ENCODE results near the gene JAK1. TPM values are rescaled to one million over a fixed set of nuclear protein-coding genes. Genes with fewer than 3 reads are reported as not detected.

The JAK1 gene
- total and polyA plus RNA-seq, 9 of the 15 experiments (the other 6 are each of a cell fraction or from before 2014, with no cell fraction given), result 9.7 to 44.1 (median 42.5) TPM

DNA sequence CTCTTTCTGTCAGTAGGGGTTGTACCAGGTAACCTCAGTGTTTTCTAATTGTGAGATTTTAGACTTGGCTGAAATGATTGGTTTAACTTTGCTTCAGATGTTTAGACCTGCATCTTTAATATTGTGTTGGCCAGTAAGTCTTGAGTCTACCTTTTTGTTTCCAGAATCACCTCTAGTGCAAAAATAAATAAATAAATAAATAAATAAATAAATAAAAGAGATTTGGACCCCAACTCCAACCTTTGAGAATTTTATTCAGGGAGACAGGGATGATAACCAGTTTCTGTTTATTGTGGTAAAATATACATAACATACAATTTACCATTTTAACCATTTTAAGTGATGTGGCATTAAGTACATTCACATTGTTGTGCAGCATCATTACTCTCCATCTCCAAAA lies 157.0 kb downstream of the JAK1 start:
- H3K27ac ChIP-seq (ENCODE audit: extremely low read depth, low read depth, low read length), result no peak overlapping the region
- CTCF ChIA-PET (ENCODE audit: low intra/inter-chr PET ratio), result no interaction called here
- no peaks in the 10 kb centered on the region for H3K9me1 ChIP-seq (ENCODE audit: control insufficient read depth, insufficient read depth, low read length)
- ATAC-seq (no peak), FAIRE-seq (no peak), DNase-seq (ENCODE audit: extremely low read depth in 1 of 4, low spot score in 3 of 4) (no peak)
- intact Hi-C loops (cut with micrococcal nuclease), result no loop called here
- no peaks in the 10 kb centered on the region for H3K4me1 ChIP-seq (replicated peaks in 1 of 2; ENCODE audit: control insufficient read depth in 2 of 2, insufficient read depth in 2 of 2, low read length in 2 of 2)
- no peak overlapping the region for H3K9ac ChIP-seq (ENCODE audit: insufficient read depth in 1 of 2, low read depth in 2 of 2, low read length in 2 of 2)
- no peaks in the 10 kb centered on the region for H3K9me3 ChIP-seq (replicated peaks; ENCODE audit: control insufficient read depth, insufficient read depth, low read depth, low read length)
- H3K36me3 ChIP-seq (ENCODE audit: control insufficient read depth, insufficient read depth, low read length), result no peaks in the 10 kb centered on the region
- no peaks in the 10 kb centered on the region for H3K79me2 ChIP-seq (ENCODE audit: control insufficient read depth, insufficient read depth, low read length)
- H2AFZ ChIP-seq (ENCODE audit: low read depth, low read length), result no peak overlapping the region
- no peak overlapping the region for H3K4me2 ChIP-seq (ENCODE audit: insufficient read depth, low read length)
- POLR2A ChIA-PET, result no interaction called here
- in situ Hi-C loops (cut with MboI), result no loop called here
- H4K20me1 ChIP-seq (replicated peaks; ENCODE audit: control insufficient read depth, insufficient read depth, low read length), result no peaks in the 10 kb centered on the region
- H3K27me3 ChIP-seq (ENCODE audit: control insufficient read depth in 2 of 2, insufficient read depth in 2 of 2, low read length in 2 of 2), result no peaks in the 10 kb centered on the region; a peak in 1 of 5 replicates
- no TSS peak for BruUV-seq (replicated peaks)
- H3K4me3 ChIP-seq, result no peak overlapping the region
- TF ChIP-seq CTCF (IDR thresholded peaks at IDR 0.05 in 2 of 3, conservative IDR thresholded peaks at IDR 0.05 in 1 of 3; ENCODE audit: insufficient read depth in 2 of 3, low read depth in 1 of 3, low read length in 3 of 3) (no peak), ZNF655 (CRISPR knock-in tag; IDR thresholded peaks at IDR 0.05) (no peak), MAFG (tag; conservative IDR thresholded peaks at IDR 0.05) (no peak), ILF3 (IDR thresholded peaks at IDR 0.05; ENCODE audit: borderline replicate concordance) (no peak), ILK (tag; IDR thresholded peaks at IDR 0.05; ENCODE audit: borderline replicate concordance, low read depth) (no peak), ETV6 (IDR thresholded peaks at IDR 0.05; ENCODE audit: borderline replicate concordance in 1 of 2, low read depth in 2 of 2, low read length in 1 of 2) (no peak), ETV6 (CRISPR knock-in tag; IDR thresholded peaks at IDR 0.05; ENCODE audit: borderline replicate concordance) (no peak), MAZ (CRISPR knock-in tag; conservative IDR thresholded peaks at IDR 0.05 in 1 of 2, IDR thresholded peaks at IDR 0.05 in 1 of 2) (no peak), ZNF507 (tag; conservative IDR thresholded peaks at IDR 0.05) (no peak), TAF15 (IDR thresholded peaks at IDR 0.05; ENCODE audit: low read depth, low read length) (no peak), DACH1 (IDR thresholded peaks at IDR 0.05; ENCODE audit: partially characterized antibody) (no peak), ZNF740 (CRISPR knock-in tag; IDR thresholded peaks at IDR 0.05) (no peak), ZNF740 (tag; IDR thresholded peaks at IDR 0.05) (no peak), MTA2 (IDR thresholded peaks at IDR 0.05; ENCODE audit: low read depth) (no peak), ARID3B (CRISPR knock-in tag; IDR thresholded peaks at IDR 0.05; ENCODE audit: borderline replicate concordance) (no peak), ZC3H11A (IDR thresholded peaks at IDR 0.05; ENCODE audit: low read depth, low read length) (no peak)
- TF ChIP-seq, protein P1, sequence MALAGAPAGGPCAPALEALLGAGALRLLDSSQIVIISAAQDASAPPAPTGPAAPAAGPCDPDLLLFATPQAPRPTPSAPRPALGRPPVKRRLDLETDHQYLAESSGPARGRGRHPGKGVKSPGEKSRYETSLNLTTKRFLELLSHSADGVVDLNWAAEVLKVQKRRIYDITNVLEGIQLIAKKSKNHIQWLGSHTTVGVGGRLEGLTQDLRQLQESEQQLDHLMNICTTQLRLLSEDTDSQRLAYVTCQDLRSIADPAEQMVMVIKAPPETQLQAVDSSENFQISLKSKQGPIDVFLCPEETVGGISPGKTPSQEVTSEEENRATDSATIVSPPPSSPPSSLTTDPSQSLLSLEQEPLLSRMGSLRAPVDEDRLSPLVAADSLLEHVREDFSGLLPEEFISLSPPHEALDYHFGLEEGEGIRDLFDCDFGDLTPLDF (CRISPR knock-in tag; IDR thresholded peaks at IDR 0.05), result no peak

Data from K562 (cell line).